WERI-Rb-1 (cell line): ENCODE results near the gene ZNF185.

Experiments
- DNase-seq: peaks from one replicate; pipeline ENCODE4 v3.0.0-alpha.2; 2020
- H3K27ac ChIP-seq: fragments of 250-450 bp; sonication (Bioruptor Pico); 2 replicates; pipeline ENCODE4 v1.5.1; 2020; ENCODE audit warnings: mild to moderate bottlenecking, moderate library complexity
- H3K27me3 ChIP-seq: fragments of 250-450 bp; sonication (Bioruptor Pico); 2 replicates; pipeline ENCODE4 v1.5.1; 2021; ENCODE audit warnings: mild to moderate bottlenecking, low read depth, moderate library complexity; ENCODE audit not compliant: insufficient read depth, severe bottlenecking
- H3K36me3 ChIP-seq: fragments of 250-450 bp; sonication (Bioruptor Pico); 2 replicates; pipeline ENCODE4 v1.5.1; 2020; ENCODE audit warnings: mild to moderate bottlenecking, moderate library complexity
- H3K4me3 ChIP-seq: 2 replicates; pipeline ENCODE4 v1.5.1; 2011; ENCODE audit warnings: low read depth, mild to moderate bottlenecking, control low read depth, low read length
- H3K9me3 ChIP-seq: fragments of 250-450 bp; sonication (Bioruptor Pico); 2 replicates; pipeline ENCODE4 v1.5.1; 2021; ENCODE audit warnings: mild to moderate bottlenecking, moderate library complexity; ENCODE audit not compliant: severe bottlenecking
- CTCF ChIP-seq: IDR thresholded peaks from 2 replicates; pipeline ENCODE4 v1.5.1; 2011; ENCODE audit warnings: low read depth, mild to moderate bottlenecking, control low read depth, inconsistent platforms, low read length

The ZNF185 gene

GRCh38 chrX:152901816-152902501 lies 4.1 kb downstream of the ZNF185 start:
- TF ChIP-seq CTCF, result no peak
- H3K9me3 ChIP-seq, result no peaks in the 10 kb centered on the region
- H3K4me3 ChIP-seq, result no peak overlapping the region
- DNase-seq, result no peak
- peaks cover 22% of the 10 kb centered on the region for H3K27me3 ChIP-seq
- H3K27ac ChIP-seq, result no peak overlapping the region
- H3K36me3 ChIP-seq, result no peaks in the 10 kb centered on the region

DNA sequence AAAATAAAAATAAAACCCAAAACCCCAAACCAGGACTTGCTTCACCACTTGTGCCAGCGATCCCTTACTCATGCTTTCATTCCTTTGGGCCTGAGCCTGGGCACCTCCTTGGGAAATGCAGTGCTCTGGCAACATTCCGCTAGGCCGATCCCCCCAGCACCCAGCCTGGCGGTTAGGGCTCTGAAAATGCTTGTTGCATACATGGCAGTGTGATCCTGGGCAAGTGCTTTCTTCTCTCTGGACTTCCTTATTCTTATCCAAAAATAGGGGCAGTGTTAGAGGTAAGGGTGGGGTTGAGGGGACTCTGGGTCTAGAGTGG lies 4.6 kb downstream of the ZNF185 start:
- TF ChIP-seq CTCF, result no peak
- DNase-seq, result no peak
- no peaks in the 10 kb centered on the region for H3K9me3 ChIP-seq

DNA sequence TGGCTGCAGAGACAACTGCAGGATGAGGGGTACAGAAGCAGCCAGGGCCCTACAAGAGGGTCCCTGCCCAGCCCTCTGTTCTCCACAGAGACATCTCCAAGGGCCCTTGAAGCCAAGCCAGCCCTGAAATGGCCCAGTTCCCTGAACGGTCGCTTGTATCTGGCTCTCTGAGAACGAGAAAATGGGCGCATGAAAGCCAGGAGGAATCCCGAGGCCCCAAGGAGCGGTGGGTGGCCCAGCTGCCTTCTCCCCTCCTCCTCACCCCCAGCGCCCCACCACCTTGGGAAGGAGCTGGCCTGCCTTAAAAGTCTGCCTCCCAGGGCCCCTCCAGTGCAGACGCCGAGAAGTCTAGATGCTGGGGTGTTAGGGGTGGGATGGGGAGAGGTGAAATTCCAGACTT lies 5.7 kb downstream of the ZNF185 start:
- Histone ChIP-seq H3K9me3 (no peaks in the 10 kb centered on the region), H3K27ac (no peak overlapping the region), H3K27me3 (peaks cover 18% of the 10 kb centered on the region), H3K4me3 (no peak overlapping the region), H3K36me3 (no peaks in the 10 kb centered on the region)
- no peak for DNase-seq
- no peak for TF ChIP-seq CTCF

More for the DNA sequence above, 4.6 kb downstream of the ZNF185 start:
- no peak overlapping the region for H3K4me3 ChIP-seq
- peaks cover 19% of the 10 kb centered on the region for H3K27me3 ChIP-seq
- no peaks in the 10 kb centered on the region for H3K36me3 ChIP-seq
- H3K27ac ChIP-seq, result no peak overlapping the region

- no peaks in the 10 kb centered on the region for H3K36me3 ChIP-seq
- H3K4me3 ChIP-seq, result no peak overlapping the region
- TF ChIP-seq CTCF, result peak; percentile 97
- H3K27me3 ChIP-seq, result peaks cover 11% of the 10 kb centered on the region
- H3K9me3 ChIP-seq, result no peaks in the 10 kb centered on the region
- DNase-seq, result peak; percentile 77
- H3K27ac ChIP-seq, result no peak overlapping the region
Measured at GRCh38 chrX:152904151-152905080, 6.5 kb downstream of the ZNF185 start.

DNA sequence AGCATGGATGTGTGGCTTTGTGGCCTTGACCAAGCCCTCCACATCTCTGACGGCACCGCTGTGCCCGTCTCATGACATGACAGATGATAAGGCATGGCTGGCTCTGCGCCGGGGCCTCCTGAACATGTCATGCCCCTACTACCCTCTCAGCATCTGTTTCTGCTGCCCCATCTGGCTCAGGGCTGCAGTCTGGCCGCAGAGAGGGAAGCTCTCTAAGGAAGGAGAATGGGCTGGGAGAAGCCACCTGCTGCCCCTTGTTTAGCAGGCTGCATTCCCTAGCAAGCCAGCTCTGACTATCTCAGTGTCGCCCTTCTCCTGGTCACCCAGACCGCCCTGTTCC lies 7.2 kb downstream of the ZNF185 start:
- Histone ChIP-seq H3K27me3 (peaks cover 13% of the 10 kb centered on the region), H3K4me3 (no peak overlapping the region), H3K36me3 (no peaks in the 10 kb centered on the region), H3K9me3 (no peaks in the 10 kb centered on the region), H3K27ac (no peak overlapping the region)
- no peak for DNase-seq
- TF ChIP-seq CTCF, result no peak
